H9 (cell line): ENCODE measurements around the gene SLC25A4. TPM values are rescaled to one million over a fixed set of nuclear protein-coding genes. Genes with fewer than 3 reads are reported as not detected.

Source experiments
- DNase-seq: peaks from one replicate; pipeline ENCODE4 v3.0.0-alpha.2; 2017
- H2AFZ ChIP-seq: one replicate; pipeline ENCODE4 v1.6.1; 2013; ENCODE audit warnings: mild to moderate bottlenecking, low read length, control low read depth, moderate library complexity
- H2AK5ac ChIP-seq: 2 replicates; pipeline ENCODE4 v1.6.1; 2013; ENCODE audit warnings: low read length, control low read depth, mixed read lengths; ENCODE audit not compliant: insufficient read length
- H2BK120ac ChIP-seq: one replicate; pipeline ENCODE4 v1.6.1; 2013; ENCODE audit warnings: low read depth, mild to moderate bottlenecking, low read length, control low read depth, inconsistent platforms; ENCODE audit not compliant: poor library complexity, severe bottlenecking
- H2BK12ac ChIP-seq: 2 replicates; pipeline ENCODE4 v1.6.1; 2013; ENCODE audit warnings: low read length, control low read depth, mixed read lengths, low read depth; ENCODE audit not compliant: insufficient read length
- H2BK15ac ChIP-seq: 2 replicates; pipeline ENCODE4 v1.6.1; 2013; ENCODE audit warnings: low read depth, low read length, control low read depth
- H2BK20ac ChIP-seq: one replicate; pipeline ENCODE4 v1.6.1; 2013; ENCODE audit warnings: low read depth, mild to moderate bottlenecking, low read length, control low read depth, inconsistent platforms; ENCODE audit not compliant: poor library complexity, severe bottlenecking
- H2BK5ac ChIP-seq: 2 replicates; pipeline ENCODE4 v1.6.1; 2013; ENCODE audit warnings: low read length, control low read depth, mixed read lengths; ENCODE audit not compliant: insufficient read length
- H3K14ac ChIP-seq: 2 replicates; pipeline ENCODE4 v1.6.1; 2013; ENCODE audit warnings: low read length, control low read depth; ENCODE audit not compliant: insufficient read depth
- H3K18ac ChIP-seq: 2 replicates; pipeline ENCODE4 v1.6.1; 2013; ENCODE audit warnings: low read depth, mild to moderate bottlenecking, mixed read lengths, low read length, control low read depth; ENCODE audit not compliant: insufficient read length
- H3K23ac ChIP-seq: 2 replicates; pipeline ENCODE4 v1.6.1; 2013; ENCODE audit warnings: low read length, control low read depth, mixed read lengths, low read depth; ENCODE audit not compliant: insufficient read length
- H3K23me2 ChIP-seq: 2 replicates; pipeline ENCODE4 v1.6.1; 2013; ENCODE audit warnings: low read depth, mild to moderate bottlenecking, mixed read lengths, low read length, control low read depth; ENCODE audit not compliant: insufficient read length, poor library complexity, severe bottlenecking
- H3K27ac ChIP-seq: 2 replicates; pipeline ENCODE4 v1.5.1; 2013; ENCODE audit warnings: low read length, control low read depth, mixed read lengths, low read depth; ENCODE audit not compliant: insufficient read length
- H3K27me3 ChIP-seq: 2 replicates; pipeline ENCODE4 v1.6.1; 2013; ENCODE audit warnings: low read length, control low read depth, inconsistent platforms; ENCODE audit not compliant: insufficient read depth
- H3K4ac ChIP-seq: 2 replicates; pipeline ENCODE4 v1.6.1; 2013; ENCODE audit warnings: low read depth, mild to moderate bottlenecking, control low read depth, inconsistent platforms, low read length, moderate library complexity
- H3K4me1 ChIP-seq: 2 replicates; pipeline ENCODE4 v1.6.1; 2013; ENCODE audit warnings: low read length, control low read depth, inconsistent platforms; ENCODE audit not compliant: insufficient read depth
- H3K4me2 ChIP-seq: 2 replicates; pipeline ENCODE4 v1.6.1; 2013; ENCODE audit warnings: low read length, control low read depth, mixed read lengths; ENCODE audit not compliant: insufficient read length, insufficient read depth
- H3K56ac ChIP-seq: 2 replicates; pipeline ENCODE4 v1.6.1; 2013; ENCODE audit warnings: low read depth, mild to moderate bottlenecking, mixed read lengths, low read length, control low read depth; ENCODE audit not compliant: insufficient read length
- H3K79me1 ChIP-seq: 2 replicates; pipeline ENCODE4 v1.6.1; 2013; ENCODE audit warnings: low read depth, mild to moderate bottlenecking, moderate library complexity, low read length, control low read depth, inconsistent platforms; ENCODE audit not compliant: insufficient read depth, poor library complexity, severe bottlenecking
- H3K79me2 ChIP-seq: 2 replicates; pipeline ENCODE4 v1.6.1; 2013; ENCODE audit warnings: low read length, control low read depth, inconsistent platforms; ENCODE audit not compliant: insufficient read depth
- H3K9ac ChIP-seq: 2 replicates; pipeline ENCODE4 v1.6.1; 2013; ENCODE audit warnings: low read length, control low read depth, mixed read lengths; ENCODE audit not compliant: insufficient read length; ENCODE audit errors: extremely low read depth
- H3K9me3 ChIP-seq: one replicate; pipeline ENCODE4 v1.6.1; 2013; ENCODE audit warnings: low read depth, low read length, inconsistent platforms; ENCODE audit not compliant: control insufficient read depth
- H3T11ph ChIP-seq: one replicate; pipeline ENCODE4 v1.6.1; 2013; ENCODE audit warnings: mild to moderate bottlenecking, low read length, control low read depth, inconsistent platforms
- H4K20me1 ChIP-seq: one replicate; pipeline ENCODE4 v1.6.1; 2013; ENCODE audit not compliant: control insufficient read depth, insufficient read length, insufficient read depth
- H4K5ac ChIP-seq: 2 replicates; pipeline ENCODE4 v1.6.1; 2013; ENCODE audit warnings: low read depth, mild to moderate bottlenecking, mixed read lengths, low read length, control low read depth; ENCODE audit not compliant: insufficient read length
- H4K8ac ChIP-seq: replicated peaks from 2 replicates; pipeline ENCODE4 v1.6.1; 2013; ENCODE audit warnings: low read length, control low read depth, mixed read lengths, low read depth; ENCODE audit not compliant: insufficient read length
- H4K91ac ChIP-seq: 2 replicates; pipeline ENCODE4 v1.6.1; 2013; ENCODE audit warnings: low read depth, mild to moderate bottlenecking, moderate library complexity, mixed read lengths, low read length, control low read depth; ENCODE audit not compliant: insufficient read length
- H3K27ac Mint-ChIP-seq, 3 experiments: 2 replicates in 2 of 3; 3 replicates in 1 of 3; pipeline ENCODE4 v1.8.0; 2020 to 2021; ENCODE audit warnings: mixed read lengths in 3 of 3, mild to moderate bottlenecking in 1 of 3, moderate library complexity in 1 of 3
- H3K27me3 Mint-ChIP-seq: 2 replicates; pipeline ENCODE4 v1.8.0; 2021; ENCODE audit warnings: low read depth, mild to moderate bottlenecking, moderate library complexity, mixed read lengths
- H3K36me3 Mint-ChIP-seq, 3 experiments: 2 replicates in 2 of 3; 3 replicates in 1 of 3; pipeline ENCODE4 v1.8.0; 2020 to 2021; ENCODE audit warnings: low read depth in 3 of 3, mixed read lengths in 3 of 3; ENCODE audit not compliant: insufficient read depth in 1 of 3
- H3K4me1 Mint-ChIP-seq, 2 experiments: 2 replicates each; pipeline ENCODE4 v1.8.0; 2020; ENCODE audit warnings: mixed read lengths in 2 of 2
- H3K4me3 Mint-ChIP-seq, 2 experiments: 2 replicates in 1 of 2; 3 replicates in 1 of 2; pipeline ENCODE4 v1.8.0; 2020 to 2021; ENCODE audit warnings: mild to moderate bottlenecking in 2 of 2, mixed read lengths in 2 of 2, moderate library complexity in 1 of 2
- H3K9me3 Mint-ChIP-seq, 2 experiments: 2 replicates in 1 of 2; 3 replicates in 1 of 2; pipeline ENCODE4 v1.8.0; 2020; ENCODE audit warnings: mild to moderate bottlenecking in 2 of 2, mixed read lengths in 2 of 2, moderate library complexity in 1 of 2
- CTCF ChIP-seq: fragments of 200-600 bp; sonication (generic); conservative IDR thresholded peaks from 3 replicates; pipeline ENCODE4 v1.8.0; 2021; ENCODE audit warnings: antibody characterized with exemption, mild to moderate bottlenecking
- WGBS: extraction: QIAGEN DNeasy Blood & Tissue Kit; methylation state at CpG from one replicate; pipeline ENCODE4 v1.1.7; 2013; ENCODE audit warnings: missing lambda C conversion rate, low lambda C conversion rate, mixed read lengths; ENCODE audit not compliant: insufficient read length; ENCODE audit errors: extremely low coverage; 5-methylcytosine and 5-hydroxymethylcytosine counted together
- total RNA-seq: library from RNA; stranded (reverse); gene quantifications from 2 replicates; pipeline ENCODE4 v1.2.1, GENCODE V29; 2021

Gene SLC25A4
- total RNA-seq, 1 experiment from 2014 or later, result 54.4 TPM

GRCh38 chr4:185108185-185108584 lies 34.9 kb upstream of the SLC25A4 start:
- no peak for TF ChIP-seq CTCF
- Histone ChIP-seq H2BK12ac (no peak overlapping the region), H3K79me1 (no peaks in the 10 kb centered on the region), H2BK15ac (no peak overlapping the region), H3K4ac (no peak overlapping the region), H3K23me2 (no peaks in the 10 kb centered on the region), H2BK5ac (no peak overlapping the region), H2BK20ac (no peak overlapping the region), H3K79me2 (no peaks in the 10 kb centered on the region), H3K4me1 (peaks cover 3% of the 10 kb centered on the region; the same call in 1 of the 2 replicates), H3K9me3 (no peaks in the 10 kb centered on the region), H2AFZ (no peak overlapping the region), H4K91ac (no peak overlapping the region), H3T11ph (no peak overlapping the region), H3K27me3 (no peaks in the 10 kb centered on the region), H4K20me1 (no peaks in the 10 kb centered on the region), H3K18ac (no peak overlapping the region), H3K56ac (no peak overlapping the region), H4K8ac (no peak overlapping the region), H3K9ac (no peak overlapping the region), H3K27ac (peak overlapping the region; percentile 84), H2AK5ac (no peak overlapping the region), H3K4me2 (peak overlapping the region; percentile 10), H3K23ac (no peak overlapping the region), H2BK120ac (no peak overlapping the region), H4K5ac (no peak overlapping the region), H3K14ac (no peak overlapping the region)
- H3K36me3 Mint-ChIP-seq, result peaks cover 3 to 6% (median 6%) of the 10 kb centered on the region in 3 experiments; a peak in 6 of 7 replicates
- H3K4me3 Mint-ChIP-seq, result peak overlapping the region; percentile 3 to 19; a peak in 2 of 5 replicates
- H3K4me1 Mint-ChIP-seq, result peaks cover 50 to 57% of the 10 kb centered on the region in 2 experiments
- H3K27me3 Mint-ChIP-seq, result no peaks in the 10 kb centered on the region; the same call in 1 of the 2 replicates
- peak overlapping the region; percentile 90 to 96 (median 92) for H3K27ac Mint-ChIP-seq
- DNase-seq, result no peak
- peaks cover 4 to 10% of the 10 kb centered on the region in 2 experiments for H3K9me3 Mint-ChIP-seq
- WGBS, result no CpG with 5 or more reads among the region's 2 CpGs
